KBM-7 (cell line): Measurements from ENCODE around the gene AVL9.
A peak's percentile ranks its signal among the peaks of the same experiment; 100 is the strongest.
"Not testable (repeated sequence)": the region's sequence is repeated elsewhere in the genome, so short reads cannot be mapped to it uniquely, and the experiment has no call there.

Experiments
- DNase-seq: peaks from one replicate; pipeline ENCODE4 v3.0.0-alpha.2; 2015
- in situ Hi-C: fragments of 300-500 bp; cut with MboI; formaldehyde crosslinking; loops from 2 replicates; pipeline ENCODE4 v1.14.3; 2020; ENCODE audit warnings: low sequenced_read_pairs, low pct_unique_long_range_greater_than_20kb, mixed read lengths

The AVL9 gene

DNA sequence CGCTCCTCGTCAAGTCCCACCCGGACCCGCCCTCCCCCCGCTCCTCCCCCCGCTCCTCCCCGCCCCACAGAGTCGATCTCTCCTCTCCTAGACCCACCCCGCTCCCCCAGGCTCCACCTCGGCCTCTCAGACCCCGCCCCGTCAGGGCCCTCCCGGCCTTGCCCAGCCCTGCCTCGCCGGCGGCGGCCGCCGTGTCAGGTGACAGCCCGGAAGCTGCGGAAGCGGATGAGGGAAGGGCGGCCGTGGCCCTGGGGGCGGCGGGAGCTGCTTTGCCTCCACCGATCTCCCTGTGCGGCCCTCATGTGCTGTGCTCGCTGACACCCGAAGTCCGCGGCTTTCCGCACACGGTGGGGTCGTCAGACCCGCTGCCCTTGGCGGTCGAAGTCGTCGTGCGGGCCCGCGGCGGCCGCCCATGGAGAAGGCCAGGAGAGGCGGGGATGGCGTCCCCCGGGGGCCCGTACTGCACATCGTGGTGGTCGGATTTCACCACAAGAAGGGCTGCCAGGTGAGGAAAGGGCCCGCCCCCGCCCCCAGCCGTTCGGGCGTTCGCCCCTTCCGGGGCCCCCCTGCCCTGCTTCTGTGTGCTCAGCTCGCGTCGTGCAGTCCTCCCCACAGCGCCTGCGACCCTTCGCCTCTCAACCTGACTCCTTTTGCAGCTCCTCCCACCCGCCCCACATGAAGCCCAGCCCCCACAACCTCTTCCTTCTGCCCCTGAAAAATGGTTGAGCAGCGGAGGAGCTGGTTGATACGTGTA, at the start of gene AVL9:
Gene AVL9 (plus strand): TSS at position 192 of the 754 bp plus-strand sequence. CDS start 221 bp downstream, at position 413.
- in situ Hi-C loops, result no loop called here
- DNase-seq, result peak; percentile 93

DNA sequence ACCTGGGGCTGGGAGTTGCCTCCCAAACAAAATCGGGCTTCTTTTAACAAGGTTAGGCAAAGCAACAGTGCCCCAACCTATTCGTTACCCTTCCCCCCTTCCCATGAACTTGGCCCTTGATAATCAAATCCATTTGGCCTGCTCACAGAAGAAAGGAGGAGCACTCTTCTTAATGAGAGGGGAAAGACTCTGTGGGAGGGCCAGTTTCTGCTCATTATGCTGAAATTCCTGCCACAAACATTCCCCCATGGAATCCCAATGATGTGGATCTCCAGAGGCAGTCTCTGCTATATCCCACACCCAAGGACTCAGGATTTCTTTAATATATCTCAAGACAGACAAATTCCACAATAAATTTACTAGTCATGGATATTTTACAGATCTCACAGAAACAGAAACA, 48.1 kb upstream of the AVL9 start:
- in situ Hi-C loops, result no loop called here
- DNase-seq, result no peak

DNA sequence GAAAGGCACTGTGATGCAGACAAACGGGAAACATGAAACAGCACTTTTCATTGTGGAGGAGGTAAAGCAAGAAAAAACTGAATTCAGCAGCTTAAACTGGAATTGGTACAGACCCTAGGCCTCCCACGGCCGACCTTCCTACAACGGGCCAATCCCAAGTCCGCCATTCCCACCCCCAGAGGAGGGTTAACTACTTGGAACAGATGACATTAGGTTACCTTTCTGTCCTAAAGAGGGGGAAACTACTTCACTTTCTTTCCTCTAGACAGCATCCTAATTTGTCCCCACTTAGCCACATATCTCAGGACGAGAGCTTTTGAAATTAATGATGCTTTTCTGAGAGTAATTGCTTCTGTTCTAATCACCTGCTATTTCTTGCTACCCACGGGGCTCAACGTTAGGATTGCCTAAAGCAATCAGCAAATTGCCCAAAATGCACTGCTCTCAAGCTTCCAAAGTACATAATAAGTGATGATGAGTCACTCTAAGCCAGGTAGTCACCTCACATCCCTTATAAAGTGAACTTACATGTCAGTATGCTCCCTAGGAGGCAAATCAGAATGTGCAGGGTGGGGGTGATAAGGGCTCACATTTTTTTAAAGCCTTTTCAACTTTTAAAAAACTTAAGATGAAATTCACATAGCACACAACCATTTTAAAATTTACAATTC, 41.8 kb upstream of the AVL9 start:
- in situ Hi-C loops, result no loop called here
- no peak for DNase-seq

GRCh38 chr7:32458025-32458424, 37.3 kb upstream of the AVL9 start:
- in situ Hi-C loops, result no loop called here
- no peak for DNase-seq

DNA sequence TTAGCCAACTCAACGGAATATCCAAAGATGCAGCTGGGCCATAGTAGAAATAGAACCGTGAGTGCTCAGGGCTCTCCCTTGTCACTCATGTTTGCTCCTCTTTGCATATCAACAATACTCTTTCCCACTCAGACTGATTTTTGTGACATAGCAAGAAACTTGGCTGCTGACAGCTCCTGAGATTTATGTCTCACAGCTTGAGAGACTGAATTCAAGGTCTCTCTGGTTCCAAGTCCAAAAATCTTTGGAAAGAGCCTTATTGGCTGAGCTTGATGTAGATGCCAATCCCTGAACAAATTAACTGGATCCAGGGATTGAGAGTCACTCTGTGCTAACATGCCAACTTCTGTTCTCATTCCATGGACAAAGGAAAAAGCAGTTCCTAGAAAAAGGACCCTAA, 35.5 kb upstream of the AVL9 start:
- no peak for DNase-seq
- in situ Hi-C loops, result no loop called here

DNA sequence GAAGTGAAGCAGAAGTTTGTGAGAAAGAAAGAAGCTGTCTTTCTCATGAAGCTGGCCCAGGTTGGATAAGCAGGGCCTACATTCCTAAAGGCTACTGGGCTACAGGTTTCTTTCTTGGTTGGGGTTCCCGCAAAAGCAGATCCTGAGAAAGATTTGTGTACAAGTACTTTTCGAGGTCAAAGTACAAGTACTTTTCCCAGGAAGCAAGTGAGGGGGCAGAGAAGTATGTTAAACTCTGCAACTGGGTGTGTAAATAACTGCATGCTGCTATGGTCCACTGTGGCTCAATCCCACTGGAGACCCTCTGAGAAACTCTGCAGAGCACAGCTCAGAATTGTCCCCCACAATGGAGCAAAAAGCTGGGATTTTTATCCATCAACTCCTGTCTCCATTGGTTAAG, 33.8 kb upstream of the AVL9 start:
- DNase-seq, result no peak
- in situ Hi-C loops, result no loop called here

GRCh38 chr7:32462451-32462850, 32.8 kb upstream of the AVL9 start:
- no peak for DNase-seq
- in situ Hi-C loops, result no loop called here

DNA sequence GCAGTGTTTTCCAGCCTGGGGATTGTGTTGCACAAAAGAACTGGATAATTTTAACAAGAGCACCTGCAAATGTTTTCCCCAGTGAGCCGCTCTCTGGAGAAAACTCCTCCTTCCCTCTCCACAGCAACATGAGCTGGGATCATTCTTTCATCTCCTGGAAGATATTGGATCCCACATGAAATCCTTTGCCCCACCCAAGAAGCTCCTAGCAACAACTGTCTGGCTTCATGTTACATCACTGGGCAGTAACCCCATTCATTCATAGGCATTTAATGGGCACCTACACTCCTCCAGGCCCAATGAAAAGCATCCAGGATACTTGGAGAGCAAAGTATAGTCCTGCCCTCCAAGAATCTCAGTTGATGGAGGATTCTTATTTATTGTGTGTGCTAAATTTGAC, 32.3 kb upstream of the AVL9 start:
- in situ Hi-C loops, result no loop called here
- no peak for DNase-seq

DNA sequence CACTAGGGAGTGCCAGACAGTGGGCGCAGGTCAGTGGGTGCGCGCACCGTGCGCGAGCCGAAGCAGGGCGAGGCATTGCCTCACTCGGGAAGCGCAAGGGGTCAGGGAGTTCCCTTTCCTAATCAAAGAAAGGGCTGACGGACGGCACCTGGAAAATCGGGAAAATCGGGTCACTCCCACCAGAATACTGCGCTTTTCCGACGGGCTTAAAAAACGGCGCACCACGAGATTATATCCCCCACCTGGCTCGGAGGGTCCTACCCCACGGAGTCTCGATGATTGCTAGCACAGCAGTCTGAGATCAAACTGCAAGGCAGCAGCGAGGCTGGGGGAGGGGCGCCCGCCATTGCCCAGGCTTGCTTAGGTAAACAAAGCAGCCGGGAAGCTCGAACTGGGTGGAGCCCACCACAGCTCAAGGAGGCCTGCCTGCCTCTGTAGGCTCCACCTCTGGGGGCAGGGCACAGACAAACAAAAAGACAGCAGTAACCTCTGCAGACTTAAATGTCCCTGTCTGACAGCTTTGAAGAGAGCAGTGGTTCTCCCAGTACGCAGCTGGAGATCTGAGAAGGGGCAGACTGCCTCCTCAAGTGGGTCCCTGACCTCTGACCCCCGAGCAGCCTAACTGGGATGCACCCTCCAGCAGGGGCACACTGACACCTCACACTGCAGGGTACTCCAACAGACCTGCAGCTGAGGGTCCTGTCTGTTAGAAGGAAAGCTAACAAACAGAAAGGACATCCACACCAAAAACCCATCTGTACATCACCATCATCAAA, 30.5 kb upstream of the AVL9 start:
- DNase-seq, in situ Hi-C loops: not testable (repeated sequence)

GRCh38 chr7:32470004-32470403, 25.3 kb upstream of the AVL9 start:
- DNase-seq, in situ Hi-C loops: not testable (repeated sequence)

DNA sequence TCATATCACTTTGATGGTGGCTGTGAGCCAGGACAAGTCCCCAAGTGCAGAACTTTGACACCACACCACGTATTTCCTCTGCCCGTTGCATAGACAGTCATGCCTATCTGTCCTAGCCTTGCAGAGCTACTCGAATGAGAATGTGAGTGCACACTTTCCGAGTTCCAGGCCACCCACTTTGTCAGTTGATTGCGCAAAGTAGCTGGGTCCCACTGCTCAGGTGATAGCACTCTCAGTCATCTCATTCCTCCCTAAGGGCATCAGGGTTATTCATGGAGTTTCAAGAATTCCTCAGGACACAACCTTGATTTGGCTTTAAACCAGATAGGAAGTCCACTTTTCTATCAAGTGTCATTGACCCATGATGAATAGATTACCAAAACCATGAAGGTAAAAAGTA, 24.4 kb upstream of the AVL9 start:
- in situ Hi-C loops, result no loop called here
- DNase-seq, result no peak

DNA sequence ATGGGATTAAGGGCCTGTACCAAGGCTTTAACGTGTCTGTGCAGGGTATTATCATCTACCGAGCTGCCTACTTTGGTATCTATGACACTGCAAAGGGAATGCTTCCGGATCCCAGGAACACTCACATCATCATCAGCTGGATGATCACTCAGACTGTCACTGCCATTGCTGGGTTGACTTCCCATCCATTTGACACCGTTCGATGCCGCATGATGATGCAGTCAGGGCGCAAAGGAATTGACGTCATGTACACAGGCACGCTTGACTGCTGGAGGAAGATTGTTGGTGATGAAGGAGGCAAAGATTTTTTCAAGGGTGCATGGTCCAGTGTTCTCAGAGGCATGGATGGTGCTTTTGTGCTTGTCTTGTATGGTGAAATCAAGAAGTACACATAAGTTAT, 23.3 kb upstream of the AVL9 start:
- in situ Hi-C loops, result no loop called here
- DNase-seq, result no peak

- no peak for DNase-seq
- in situ Hi-C loops, result no loop called here
Observed at GRCh38 chr7:32474008-32474407, 21.3 kb upstream of the AVL9 start.

GRCh38 chr7:32476816-32477648, 18.3 kb upstream of the AVL9 start:
- DNase-seq, result no peak
- in situ Hi-C loops, result no loop called here

- DNase-seq, result no peak
- in situ Hi-C loops, result no loop called here
Observed at GRCh38 chr7:32477649-32477980, 17.7 kb upstream of the AVL9 start.

GRCh38 chr7:32479574-32480200, 15.6 kb upstream of the AVL9 start:
- in situ Hi-C loops, result no loop called here
- DNase-seq, result peak; percentile 45

GRCh38 chr7:32481176-32481575, 14.1 kb upstream of the AVL9 start:
- DNase-seq, result no peak
- in situ Hi-C loops, result no loop called here

- in situ Hi-C loops, result no loop called here
- DNase-seq, result no peak
Observed at GRCh38 chr7:32481921-32482320, 13.4 kb upstream of the AVL9 start.

DNA sequence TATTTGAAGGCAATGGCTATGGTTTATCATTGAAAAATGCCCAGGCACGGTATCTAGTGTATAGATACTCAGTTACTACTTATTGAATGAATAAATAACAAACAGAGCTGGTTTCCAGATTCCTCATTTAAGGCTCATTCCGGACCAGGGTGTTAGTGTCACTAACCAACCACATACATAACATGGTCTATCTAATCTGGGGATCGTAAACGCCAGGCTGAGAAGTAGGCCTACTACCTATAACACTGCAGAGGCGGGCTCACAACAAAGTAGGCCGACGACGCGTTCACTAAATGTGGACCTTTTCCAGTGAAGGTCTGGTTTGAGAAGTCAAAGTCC, 5.5 kb upstream of the AVL9 start:
- no peak for DNase-seq
- in situ Hi-C loops, result no loop called here
